Stimulated activated memory B cell treated with anti-CD40 and anti-IgM and Interleukin-4, amounts not matched to agents 10 μg/mL and 1 μg/mL and 100 μg/mL, for 72 hours (primary cell): ENCODE data around the gene ZNF451.

Source experiments
- ATAC-seq: fragments of 150-1000 bp; cut with Tn5 transposase; 2 replicates; pipeline ENCODE4 v1.10.0; 2021
- H3K27ac Mint-ChIP-seq: one replicate; pipeline ENCODE4 v1.8.0; 2022; ENCODE audit warnings: mild to moderate bottlenecking, mixed read lengths
- H3K27me3 Mint-ChIP-seq: one replicate; pipeline ENCODE4 v1.8.0; 2022; ENCODE audit warnings: mixed read lengths
- H3K36me3 Mint-ChIP-seq: one replicate; pipeline ENCODE4 v1.8.0; 2022; ENCODE audit warnings: mixed read lengths
- H3K4me1 Mint-ChIP-seq: one replicate; pipeline ENCODE4 v1.8.0; 2022; ENCODE audit warnings: mixed read lengths
- H3K4me3 Mint-ChIP-seq: one replicate; pipeline ENCODE4 v1.8.0; 2022; ENCODE audit warnings: mild to moderate bottlenecking, moderate library complexity, mixed read lengths
- H3K9me3 Mint-ChIP-seq: one replicate; pipeline ENCODE4 v1.8.0; 2022; ENCODE audit warnings: mixed read lengths

The ZNF451 gene

DNA sequence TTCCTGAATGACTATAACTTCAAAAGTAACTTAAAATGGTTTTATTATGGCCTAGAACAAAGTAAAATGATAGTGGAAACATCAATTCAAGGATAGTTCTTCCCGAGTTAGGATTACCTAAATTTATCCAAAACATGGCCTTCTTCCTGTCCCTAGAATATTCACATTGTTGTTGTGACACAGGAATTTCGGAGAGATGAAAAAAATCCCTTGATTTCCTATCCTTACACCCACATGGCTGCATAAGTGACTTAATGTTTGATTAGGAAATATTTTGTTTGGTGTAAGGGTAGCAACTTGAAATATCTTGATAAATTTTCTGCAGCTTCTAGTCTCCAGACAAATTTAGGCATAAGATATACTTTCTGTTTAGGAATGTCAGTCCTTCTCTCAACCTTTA lies 27.8 kb downstream of the ZNF451 start:
- H3K36me3 Mint-ChIP-seq, result peaks cover 32% of the 10 kb centered on the region
- no peaks in the 10 kb centered on the region for H3K27me3 Mint-ChIP-seq
- no peak overlapping the region for H3K27ac Mint-ChIP-seq
- no peak overlapping the region for H3K4me3 Mint-ChIP-seq
- H3K4me1 Mint-ChIP-seq, result peaks cover 34% of the 10 kb centered on the region
- peaks cover 2% of the 10 kb centered on the region for H3K9me3 Mint-ChIP-seq
- no peak for ATAC-seq

DNA sequence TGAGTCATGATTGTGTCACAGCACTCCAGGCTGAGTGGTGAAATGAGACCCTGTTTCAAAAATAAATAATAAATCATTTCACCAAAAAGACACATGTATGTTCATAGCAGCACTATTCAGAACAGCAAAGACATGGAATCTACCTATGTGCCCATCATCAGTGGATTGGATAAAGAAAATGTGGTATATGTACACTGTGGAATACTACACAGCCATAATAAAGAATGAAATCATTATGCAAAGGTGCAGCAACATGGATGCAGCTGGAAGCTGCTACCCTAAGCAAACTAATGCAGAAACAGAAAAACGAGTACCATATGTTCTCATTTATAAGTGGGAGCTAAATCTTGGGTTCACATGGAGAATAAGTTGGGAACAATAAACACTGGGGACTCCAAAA lies 33.1 kb downstream of the ZNF451 start:
- peaks cover 30% of the 10 kb centered on the region for H3K36me3 Mint-ChIP-seq
- H3K27me3 Mint-ChIP-seq, result no peaks in the 10 kb centered on the region
- no peak for ATAC-seq

DNA sequence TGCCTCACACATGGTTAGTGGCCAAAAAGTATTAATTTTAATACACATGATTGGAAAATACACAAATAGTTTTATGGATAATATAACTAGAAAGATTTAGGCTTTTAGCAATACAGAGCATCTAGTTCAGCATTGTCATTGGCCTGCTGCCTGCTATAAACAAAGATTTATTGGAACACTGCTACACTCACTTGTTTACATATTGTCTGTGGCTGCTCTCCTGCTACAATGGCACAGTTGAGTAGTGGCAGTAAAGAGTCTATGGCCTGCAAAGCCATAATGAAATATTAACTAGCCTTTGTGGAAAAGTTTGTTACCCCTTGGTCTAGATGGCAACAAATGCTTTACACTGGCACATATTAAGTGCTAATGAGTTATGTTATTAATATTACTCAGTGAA lies 37.8 kb downstream of the ZNF451 start:
- H3K36me3 Mint-ChIP-seq, result peaks cover 25% of the 10 kb centered on the region
- no peaks in the 10 kb centered on the region for H3K9me3 Mint-ChIP-seq
- no peaks in the 10 kb centered on the region for H3K27me3 Mint-ChIP-seq
- no peak for ATAC-seq
- H3K27ac Mint-ChIP-seq, result no peak overlapping the region
- no peaks in the 10 kb centered on the region for H3K4me1 Mint-ChIP-seq
- H3K4me3 Mint-ChIP-seq, result no peak overlapping the region

More for the DNA sequence above, 33.1 kb downstream of the ZNF451 start:
- Mint-ChIP-seq H3K9me3 (peaks cover 2% of the 10 kb centered on the region), H3K4me3 (no peak overlapping the region), H3K4me1 (peaks cover 22% of the 10 kb centered on the region), H3K27ac (no peak overlapping the region)

- no peak overlapping the region for H3K4me3 Mint-ChIP-seq
These were observed 40.7 kb downstream of the ZNF451 start for GRCh38 chr6:57130661-57131177.

DNA sequence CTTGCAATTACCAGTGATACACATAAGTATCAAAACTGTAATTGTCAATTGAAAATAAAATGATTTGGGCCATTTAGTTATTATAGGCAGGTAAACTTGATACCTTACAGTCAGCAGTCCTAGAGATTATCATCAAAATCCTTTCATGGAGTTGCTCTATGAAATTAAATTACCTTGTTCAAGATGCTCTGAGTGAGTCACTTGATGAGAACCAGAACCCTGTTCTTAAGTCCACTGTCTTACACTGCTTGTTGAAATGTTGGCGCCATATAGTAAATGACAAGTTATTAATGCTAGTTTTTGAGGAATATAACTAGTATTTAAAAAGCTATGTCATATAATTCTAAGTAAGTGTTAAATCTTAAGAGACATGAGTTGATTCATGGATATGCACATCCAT lies 45.0 kb downstream of the ZNF451 start:
- Mint-ChIP-seq H3K4me1 (no peaks in the 10 kb centered on the region), H3K27ac (no peak overlapping the region), H3K4me3 (no peak overlapping the region), H3K27me3 (no peaks in the 10 kb centered on the region), H3K36me3 (peaks cover 55% of the 10 kb centered on the region), H3K9me3 (no peaks in the 10 kb centered on the region)
- ATAC-seq, result no peak

More at GRCh38 chr6:57130661-57131177, 40.7 kb downstream of the ZNF451 start:
- no peak for ATAC-seq
- H3K4me1 Mint-ChIP-seq, result no peaks in the 10 kb centered on the region
- peaks cover 39% of the 10 kb centered on the region for H3K36me3 Mint-ChIP-seq
- H3K9me3 Mint-ChIP-seq, result no peaks in the 10 kb centered on the region
- H3K27ac Mint-ChIP-seq, result no peak overlapping the region
- H3K27me3 Mint-ChIP-seq, result no peaks in the 10 kb centered on the region

- Mint-ChIP-seq H3K4me3 (no peak overlapping the region), H3K27ac (no peak overlapping the region), H3K27me3 (no peaks in the 10 kb centered on the region), H3K9me3 (no peaks in the 10 kb centered on the region), H3K36me3 (peaks cover 59% of the 10 kb centered on the region), H3K4me1 (no peaks in the 10 kb centered on the region)
- no peak for ATAC-seq
These were observed 45.9 kb downstream of the ZNF451 start for GRCh38 chr6:57135885-57136284.

- peaks cover 3% of the 10 kb centered on the region for H3K9me3 Mint-ChIP-seq
- peaks cover 63% of the 10 kb centered on the region for H3K36me3 Mint-ChIP-seq
- H3K27ac Mint-ChIP-seq, result no peak overlapping the region
- no peaks in the 10 kb centered on the region for H3K27me3 Mint-ChIP-seq
- no peak for ATAC-seq
- H3K4me1 Mint-ChIP-seq, result no peaks in the 10 kb centered on the region
- no peak overlapping the region for H3K4me3 Mint-ChIP-seq
These were observed 47.4 kb downstream of the ZNF451 start for GRCh38 chr6:57137350-57137749.

GRCh38 chr6:57138026-57138425 lies 48.0 kb downstream of the ZNF451 start:
- H3K4me3 Mint-ChIP-seq, result no peak overlapping the region

GRCh38 chr6:57141451-57142177 lies 51.6 kb downstream of the ZNF451 start:
- peaks cover 3% of the 10 kb centered on the region for H3K9me3 Mint-ChIP-seq
- no peak for ATAC-seq
- no peak overlapping the region for H3K27ac Mint-ChIP-seq
- H3K4me1 Mint-ChIP-seq, result no peaks in the 10 kb centered on the region
- H3K4me3 Mint-ChIP-seq, result no peak overlapping the region
- H3K27me3 Mint-ChIP-seq, result no peaks in the 10 kb centered on the region
- H3K36me3 Mint-ChIP-seq, result peaks cover 65% of the 10 kb centered on the region

More at GRCh38 chr6:57138026-57138425, 48.0 kb downstream of the ZNF451 start:
- Mint-ChIP-seq H3K36me3 (peaks cover 67% of the 10 kb centered on the region), H3K27me3 (no peaks in the 10 kb centered on the region), H3K27ac (no peak overlapping the region), H3K9me3 (peaks cover 3% of the 10 kb centered on the region), H3K4me1 (no peaks in the 10 kb centered on the region)
- no peak for ATAC-seq

- Mint-ChIP-seq H3K4me1 (no peaks in the 10 kb centered on the region), H3K4me3 (no peak overlapping the region), H3K27me3 (no peaks in the 10 kb centered on the region), H3K9me3 (peaks cover 3% of the 10 kb centered on the region), H3K36me3 (peaks cover 64% of the 10 kb centered on the region), H3K27ac (no peak overlapping the region)
- no peak for ATAC-seq
These were observed 52.2 kb downstream of the ZNF451 start for GRCh38 chr6:57142178-57142525.

- peaks cover 3% of the 10 kb centered on the region for H3K9me3 Mint-ChIP-seq
- H3K27ac Mint-ChIP-seq, result no peak overlapping the region
- ATAC-seq, result no peak
- H3K27me3 Mint-ChIP-seq, result no peaks in the 10 kb centered on the region
- H3K36me3 Mint-ChIP-seq, result peaks cover 69% of the 10 kb centered on the region
- no peak overlapping the region for H3K4me3 Mint-ChIP-seq
- no peaks in the 10 kb centered on the region for H3K4me1 Mint-ChIP-seq
These were observed 53.7 kb downstream of the ZNF451 start for GRCh38 chr6:57143690-57144089.

DNA sequence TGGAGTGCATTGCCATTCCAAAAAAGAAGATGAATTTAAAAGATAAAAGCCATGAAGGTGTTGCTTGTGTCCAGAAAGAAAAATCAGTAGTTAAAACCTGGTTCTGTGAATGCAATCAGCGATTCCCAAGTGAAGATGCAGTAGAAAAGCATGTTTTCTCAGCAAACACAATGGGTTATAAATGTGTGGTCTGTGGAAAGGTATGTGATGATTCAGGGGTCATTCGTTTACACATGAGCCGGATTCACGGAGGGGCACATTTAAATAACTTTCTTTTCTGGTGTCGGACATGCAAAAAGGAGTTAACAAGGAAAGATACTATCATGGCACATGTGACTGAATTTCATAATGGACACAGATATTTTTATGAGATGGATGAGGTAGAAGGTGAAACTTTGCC lies 57.4 kb downstream of the ZNF451 start:
- H3K27ac Mint-ChIP-seq, result no peak overlapping the region
- no peaks in the 10 kb centered on the region for H3K4me1 Mint-ChIP-seq
- H3K27me3 Mint-ChIP-seq, result no peaks in the 10 kb centered on the region
- peaks cover 58% of the 10 kb centered on the region for H3K36me3 Mint-ChIP-seq
- no peaks in the 10 kb centered on the region for H3K9me3 Mint-ChIP-seq
- no peak overlapping the region for H3K4me3 Mint-ChIP-seq
- no peak for ATAC-seq

- Mint-ChIP-seq H3K36me3 (peaks cover 54% of the 10 kb centered on the region), H3K27me3 (no peaks in the 10 kb centered on the region), H3K27ac (no peak overlapping the region), H3K9me3 (no peaks in the 10 kb centered on the region), H3K4me3 (no peak overlapping the region), H3K4me1 (no peaks in the 10 kb centered on the region)
- ATAC-seq, result no peak
These were observed 58.2 kb downstream of the ZNF451 start for GRCh38 chr6:57147955-57148858.

DNA sequence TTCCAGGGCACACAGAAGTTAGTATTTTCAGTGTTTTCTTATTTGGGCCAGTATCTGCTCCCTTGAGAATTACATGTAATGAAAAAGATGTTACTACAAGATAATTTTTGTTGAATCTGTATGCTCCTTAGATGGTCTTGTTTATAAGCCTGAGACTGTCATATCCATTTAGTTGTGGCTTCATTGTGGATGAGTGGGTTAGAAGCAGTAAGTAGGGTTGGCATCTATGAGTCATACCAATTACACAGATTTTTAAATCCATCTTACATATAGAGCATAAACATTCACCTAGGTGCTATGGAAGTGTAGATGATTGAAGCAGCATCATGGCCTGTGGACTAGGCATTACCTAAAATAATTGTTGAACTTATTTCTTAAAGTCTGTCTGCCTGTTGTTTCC lies 68.7 kb downstream of the ZNF451 start:
- Mint-ChIP-seq H3K36me3 (peaks cover 41% of the 10 kb centered on the region), H3K27ac (no peak overlapping the region)
- ATAC-seq, result no peak

DNA sequence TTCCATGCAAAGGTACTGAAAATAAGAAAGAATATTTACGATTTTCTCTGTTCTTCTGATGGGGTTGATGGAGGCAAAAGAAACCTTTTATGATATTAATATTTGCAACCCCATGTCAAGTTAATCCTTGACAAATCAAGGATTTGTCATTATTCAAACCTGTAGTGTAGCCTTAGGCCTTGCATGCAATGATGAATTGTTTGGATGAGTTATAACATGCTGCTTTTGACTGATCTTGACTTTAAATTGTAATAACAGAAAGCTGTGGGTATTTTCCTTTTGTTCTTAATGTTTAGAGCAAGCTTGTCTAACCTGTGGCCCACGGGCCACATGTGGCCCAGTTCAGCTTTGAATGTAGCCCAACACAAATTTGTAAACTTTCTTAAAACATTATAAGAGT lies 69.1 kb downstream of the ZNF451 start:
- H3K27ac Mint-ChIP-seq, result no peak overlapping the region
- H3K4me3 Mint-ChIP-seq, result no peak overlapping the region
- ATAC-seq, result no peak
- no peaks in the 10 kb centered on the region for H3K4me1 Mint-ChIP-seq
- H3K9me3 Mint-ChIP-seq, result no peaks in the 10 kb centered on the region
- peaks cover 43% of the 10 kb centered on the region for H3K36me3 Mint-ChIP-seq
- no peaks in the 10 kb centered on the region for H3K27me3 Mint-ChIP-seq

More for the DNA sequence above, 68.7 kb downstream of the ZNF451 start:
- Mint-ChIP-seq H3K4me3 (no peak overlapping the region), H3K9me3 (no peaks in the 10 kb centered on the region), H3K4me1 (no peaks in the 10 kb centered on the region), H3K27me3 (no peaks in the 10 kb centered on the region)
